ENCODE results near the gene WDR45B.

The WDR45B gene

DNA sequence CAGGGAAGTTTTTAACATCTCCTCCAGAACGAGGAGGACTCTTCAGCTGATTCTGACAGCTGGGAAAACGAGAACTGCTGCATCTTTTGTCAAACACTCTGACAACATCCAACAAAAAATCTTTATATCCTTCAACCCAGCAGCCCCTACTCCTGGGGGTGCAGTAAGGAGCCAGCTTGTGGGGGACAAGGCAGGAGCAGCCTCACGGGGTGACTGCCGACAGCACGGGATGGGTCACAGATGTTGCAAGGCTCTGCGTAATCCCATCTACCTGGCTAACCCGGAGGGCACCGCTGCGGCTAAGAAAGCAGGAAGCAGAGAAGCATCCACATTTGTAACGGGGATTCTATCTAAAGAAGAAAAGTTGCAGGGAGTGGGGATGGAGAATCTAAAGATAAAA is 28.6 kb downstream of the WDR45B start:
- no peak for FAIRE-seq

GRCh38 chr17:82619211-82619610 is 29.0 kb downstream of the WDR45B start:
- FAIRE-seq: no peak

- FAIRE-seq: no peak
These were observed 32.1 kb downstream of the WDR45B start for GRCh38 chr17:82616021-82616711.

DNA sequence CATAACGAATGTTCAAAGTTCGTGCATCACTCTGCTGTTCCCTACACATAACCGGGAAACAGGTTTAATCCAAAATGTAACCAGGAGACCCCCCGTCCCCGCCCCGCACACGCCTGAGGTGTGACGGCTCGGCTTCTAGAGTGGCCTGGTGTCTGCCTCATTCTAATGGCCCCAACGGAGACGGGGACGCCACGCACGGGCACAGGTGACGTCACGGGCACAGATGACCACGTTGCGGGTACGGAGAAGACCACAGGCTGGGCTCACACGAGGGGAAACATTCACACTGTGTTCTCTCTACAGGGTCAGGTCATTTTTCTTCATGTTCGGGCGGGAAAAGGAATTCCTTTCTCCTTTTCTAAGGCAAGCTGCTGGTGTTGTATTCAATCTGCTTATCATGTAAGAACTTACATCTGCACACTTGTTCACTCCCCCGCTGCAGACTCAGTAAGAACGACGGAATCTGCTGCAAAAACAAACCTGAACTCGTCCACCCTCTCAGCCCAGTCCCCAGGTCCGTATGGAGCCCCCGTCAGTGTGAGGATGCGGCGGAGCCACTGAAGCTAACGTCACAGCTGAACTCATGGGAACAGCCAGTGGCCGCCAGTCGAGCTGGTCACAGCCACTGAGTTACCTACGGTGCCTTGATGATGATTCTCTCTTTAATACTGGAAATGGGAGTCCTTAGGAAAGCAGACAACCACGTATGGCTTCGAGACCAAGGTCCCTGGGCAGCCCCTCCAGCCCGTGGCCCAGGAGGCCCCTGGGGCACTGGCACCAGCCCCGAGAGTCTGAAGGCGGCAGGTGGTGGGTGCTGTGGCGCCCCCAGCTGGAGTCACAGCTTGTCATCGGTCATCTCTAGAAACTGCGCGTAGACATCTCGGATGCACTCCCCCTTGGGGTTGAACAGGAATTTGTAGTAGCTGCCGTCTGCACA is 32.9 kb downstream of the WDR45B start:
- FAIRE-seq: no peak

GRCh38 chr17:82614095-82614631 is 34.1 kb downstream of the WDR45B start:
- no peak for FAIRE-seq

DNA sequence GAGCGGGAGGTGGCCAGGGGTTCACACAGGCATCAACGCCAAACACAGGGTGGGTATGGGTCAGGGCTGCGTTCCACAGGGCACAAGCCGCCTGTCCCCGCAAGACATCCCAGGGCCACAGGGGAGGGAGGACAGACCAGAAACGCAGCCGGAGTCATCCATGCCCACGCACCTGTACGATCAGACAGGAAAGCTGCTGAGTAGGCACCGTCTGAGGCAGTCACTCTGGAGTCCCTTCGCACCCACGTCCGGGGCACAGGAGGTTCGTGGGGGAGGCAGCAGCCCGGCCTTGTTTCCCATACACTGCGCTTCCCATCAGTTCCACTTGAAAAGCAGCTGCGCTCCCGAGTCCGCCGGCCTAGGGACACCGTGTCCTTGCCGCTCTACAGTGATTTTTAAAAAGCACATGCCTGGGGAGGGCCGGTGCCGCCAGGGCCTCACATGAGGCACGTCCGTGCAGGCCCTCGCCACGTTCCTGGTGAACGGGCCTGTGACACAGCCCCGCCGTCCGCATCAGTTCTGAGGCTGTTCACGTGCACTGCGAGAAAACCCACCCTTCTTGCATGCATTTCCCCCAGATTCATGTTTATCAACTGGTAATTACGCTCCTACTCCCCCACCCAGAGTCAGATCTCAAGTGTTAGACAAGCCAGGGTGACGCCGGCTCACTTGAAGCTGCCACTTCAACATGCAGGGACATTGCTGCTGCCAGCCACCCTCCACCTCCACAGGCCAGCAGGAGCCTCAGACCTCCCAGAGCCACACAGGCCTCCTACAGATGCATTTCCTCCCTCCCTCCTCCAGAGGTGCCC is 34.8 kb downstream of the WDR45B start:
- no peak for FAIRE-seq

GRCh38 chr17:82611140-82612058 is 36.8 kb downstream of the WDR45B start:
- FAIRE-seq: no peak

- no peak for FAIRE-seq
These were observed 38.6 kb downstream of the WDR45B start for GRCh38 chr17:82609655-82610054.

- no peak for FAIRE-seq
These were observed 39.4 kb downstream of the WDR45B start for GRCh38 chr17:82608816-82609215.

DNA sequence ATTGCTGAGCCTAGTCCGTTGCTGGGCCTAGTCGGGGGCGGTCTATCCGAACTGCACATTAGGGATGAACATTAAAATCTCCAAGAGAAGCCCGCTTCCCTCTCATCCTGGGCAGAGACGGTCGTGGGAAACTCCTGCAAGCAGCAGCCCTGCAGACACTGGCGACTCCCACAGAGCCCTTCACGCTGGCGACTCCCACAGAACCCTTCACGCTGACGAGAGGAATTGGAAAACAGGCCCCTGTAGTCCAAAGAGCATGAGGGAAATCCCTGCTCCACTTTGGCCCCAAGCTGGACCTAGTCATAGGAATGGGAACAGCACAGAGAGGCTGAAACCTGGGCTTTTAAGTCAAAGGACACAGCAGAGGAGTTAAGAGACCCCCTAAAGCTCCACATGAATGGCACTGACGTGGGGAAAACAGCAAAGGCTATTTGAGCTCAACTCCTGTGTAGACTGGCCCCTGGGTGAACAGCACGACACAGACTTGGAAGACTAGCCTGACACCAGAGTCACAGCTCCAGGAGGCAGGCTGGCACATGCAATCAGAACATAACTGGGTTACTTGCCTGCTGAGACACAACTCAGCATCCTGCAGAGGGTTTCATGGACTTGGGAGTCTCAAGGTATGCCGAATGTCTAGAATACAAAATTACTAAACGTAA is 42.2 kb downstream of the WDR45B start:
- FAIRE-seq: no peak

DNA sequence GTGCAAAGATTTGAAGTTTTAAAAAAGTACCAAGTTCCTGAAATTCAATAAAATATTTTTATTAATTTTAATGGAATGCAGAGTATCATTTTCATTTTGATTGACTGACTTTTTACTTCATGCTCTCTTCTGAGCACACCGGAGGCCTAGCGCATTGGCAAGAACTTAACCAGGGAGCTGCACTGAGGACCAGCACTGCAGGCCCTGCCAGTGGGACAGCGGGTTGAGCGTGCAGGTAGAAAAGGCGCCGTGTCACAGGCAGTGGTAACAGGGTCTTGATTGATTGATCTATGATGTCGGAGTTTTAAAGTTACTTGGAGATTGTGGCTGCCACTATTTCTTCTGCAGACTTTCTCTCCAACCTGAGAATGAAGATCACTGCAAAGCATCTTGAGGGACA is 43.7 kb downstream of the WDR45B start:
- FAIRE-seq: no peak

GRCh38 chr17:82603981-82604448 is 44.2 kb downstream of the WDR45B start:
- FAIRE-seq: no peak

DNA sequence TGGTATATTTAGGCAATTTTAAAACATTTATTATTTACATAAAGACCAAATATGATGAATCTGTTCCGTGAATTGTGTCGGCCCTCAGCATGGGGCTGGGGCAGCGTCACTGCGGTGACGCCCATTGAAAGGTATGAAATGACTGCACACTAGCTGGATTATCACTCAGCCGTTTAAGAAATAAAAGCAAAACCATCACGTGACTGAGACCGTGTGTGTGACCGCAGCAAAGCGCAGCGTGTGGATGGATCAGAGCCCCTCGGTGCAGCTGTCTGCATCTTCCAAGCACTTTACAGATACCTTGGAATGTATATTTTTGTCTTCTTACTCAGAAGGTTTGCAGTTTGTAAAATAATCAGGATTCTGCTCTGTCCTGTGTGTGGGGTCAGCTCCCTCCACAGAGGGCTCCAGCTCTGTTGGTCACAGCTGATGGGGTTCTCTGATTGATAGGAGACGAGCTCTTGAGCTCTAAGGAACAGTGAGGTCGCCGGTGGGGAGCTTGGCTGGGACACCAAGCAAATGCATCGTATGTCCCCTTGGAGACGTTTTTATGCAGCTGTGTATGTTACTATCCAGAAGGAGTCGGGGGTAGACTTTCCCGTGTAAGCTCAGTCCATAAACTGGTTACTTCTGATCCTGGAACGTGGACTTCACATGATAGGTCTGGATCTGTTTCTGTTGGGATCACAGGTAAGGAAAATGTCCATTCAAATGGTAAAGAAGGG is 45.1 kb downstream of the WDR45B start:
- FAIRE-seq: no peak

GRCh38 chr17:82602487-82602886 is 45.8 kb downstream of the WDR45B start:
- no peak for FAIRE-seq

DNA sequence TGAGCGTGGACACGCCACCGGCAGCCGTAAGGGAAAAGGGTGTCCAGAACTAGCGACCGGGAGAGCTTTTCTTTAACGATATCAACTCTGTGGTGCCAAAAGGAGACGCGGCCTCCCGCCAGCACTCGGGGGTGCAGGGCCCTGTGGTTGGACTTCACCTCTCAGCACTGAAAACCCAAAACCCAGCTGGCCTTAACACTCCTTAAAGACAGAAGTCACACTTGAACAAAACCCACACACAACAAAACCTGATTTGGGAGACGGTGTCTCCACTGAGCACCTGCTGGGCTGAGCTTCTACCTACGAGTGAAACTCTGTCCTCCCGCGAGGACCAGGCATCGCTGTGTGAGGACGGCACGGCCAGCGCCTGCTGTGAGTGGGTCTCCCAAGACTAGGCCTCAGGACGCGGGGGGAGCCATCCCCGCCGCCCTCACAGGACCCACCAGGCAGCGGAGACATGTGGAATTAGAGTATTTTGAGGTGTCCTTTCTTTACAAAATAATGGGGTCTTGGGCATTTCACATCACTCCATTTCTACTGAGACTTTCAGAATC is 46.7 kb downstream of the WDR45B start:
- FAIRE-seq: no peak

- FAIRE-seq: no peak
These were observed 47.4 kb downstream of the WDR45B start for GRCh38 chr17:82600731-82601446.

DNA sequence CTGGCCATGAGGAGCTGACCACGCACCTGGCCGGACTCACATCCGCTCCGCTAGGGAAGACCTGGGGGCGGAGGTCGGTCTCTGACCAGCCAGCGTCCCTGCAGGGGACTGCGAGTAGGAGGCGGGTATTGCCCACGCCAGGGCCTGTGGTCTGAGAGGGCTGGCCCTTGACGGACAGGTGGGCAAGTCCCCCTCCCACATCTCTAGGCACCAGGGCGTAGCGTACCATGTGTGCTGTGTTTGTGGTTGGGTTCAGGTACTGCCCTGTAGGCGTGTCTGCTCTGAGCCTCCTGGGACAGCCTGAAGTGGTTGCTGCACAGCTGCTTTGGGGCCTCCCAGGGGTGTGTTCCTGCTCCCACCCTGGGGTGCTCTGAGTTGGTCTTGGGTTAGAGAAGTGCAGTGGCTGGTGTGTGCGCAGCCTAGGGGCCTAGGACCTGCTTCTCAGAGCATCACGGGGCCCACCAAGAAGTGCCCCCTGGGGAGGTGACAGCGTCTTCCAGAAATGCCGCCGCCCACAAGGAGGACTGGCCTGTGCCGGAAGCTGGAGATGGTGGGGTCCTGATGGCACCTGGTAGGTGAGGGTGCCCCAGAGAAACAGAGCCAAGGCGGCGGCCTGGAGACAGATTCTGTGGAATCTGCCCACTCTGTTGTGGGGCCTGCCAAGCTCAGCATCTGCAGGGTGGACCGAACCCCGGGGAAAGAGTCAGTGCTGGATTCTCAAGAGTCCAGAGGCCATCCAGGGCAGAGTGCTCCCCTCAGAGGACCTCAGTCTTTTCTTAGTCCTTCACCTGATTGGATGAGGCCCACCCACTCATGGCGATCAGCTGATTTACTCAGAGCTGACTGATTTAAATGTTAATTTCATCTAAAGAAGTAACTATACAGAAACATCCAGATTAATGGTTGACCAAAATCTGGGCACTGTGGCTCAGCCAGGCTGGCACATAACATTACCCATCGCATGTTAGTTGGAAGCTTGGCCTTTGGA is 48.3 kb downstream of the WDR45B start:
- FAIRE-seq: no peak
